Esophagus squamous epithelium (tissue), 4 donors: ENCODE results near the gene RXFP3.

Experiments used
- CTCF ChIP-seq, 6 experiments: fragments of 450-650 bp in 4 of 6; fragments of 200-600 bp in 2 of 6; sonication (generic) in 2 of 6; IDR thresholded peaks; one replicate each; pipeline ENCODE4 v1.5.1; 2016 to 2019; ENCODE audit warnings: antibody characterized with exemption in 6 of 6, mild to moderate bottlenecking in 4 of 6, moderate library complexity in 4 of 6
- POLR2A ChIP-seq, 4 donors: fragments of 450-650 bp; IDR thresholded peaks; one replicate each; pipeline ENCODE4 v1.6.1; 2017; ENCODE audit warnings: antibody characterized with exemption in 4 of 4, mild to moderate bottlenecking in 4 of 4, moderate library complexity in 3 of 4

DNA sequence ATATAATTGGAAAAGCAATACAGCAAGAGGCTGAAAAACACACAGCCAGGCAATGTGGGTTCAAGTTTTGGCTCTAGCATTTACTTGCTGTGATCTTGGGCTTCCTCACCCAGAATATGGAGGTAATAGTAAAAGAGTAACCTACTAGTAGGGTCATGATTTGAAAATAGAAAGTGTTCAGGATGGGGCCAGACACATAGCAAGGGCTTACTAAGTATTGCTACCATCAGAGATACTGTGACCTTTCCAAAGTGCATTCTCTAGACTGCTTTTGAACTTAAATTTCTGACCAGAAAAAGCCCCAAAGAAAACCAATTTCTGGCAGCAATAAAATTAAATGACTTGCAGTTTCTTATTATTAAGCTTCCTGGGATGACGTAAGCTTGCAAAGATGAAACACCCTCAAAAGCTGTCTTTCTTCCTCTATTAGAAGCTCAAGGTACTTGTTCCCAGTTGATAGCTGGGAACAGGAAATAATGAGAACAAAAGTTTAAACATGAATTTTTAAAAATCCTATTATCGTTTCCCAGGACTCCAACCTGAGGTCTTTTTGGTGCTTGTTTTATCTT, 28.0 kb downstream of the RXFP3 start:
- TF ChIP-seq CTCF (IDR thresholded peaks at IDR 0.05) (no peak), POLR2A (IDR thresholded peaks at IDR 0.05) (no peak)
